ENCODE measurements around the gene DIAPH3.

DIAPH3 gene

DNA sequence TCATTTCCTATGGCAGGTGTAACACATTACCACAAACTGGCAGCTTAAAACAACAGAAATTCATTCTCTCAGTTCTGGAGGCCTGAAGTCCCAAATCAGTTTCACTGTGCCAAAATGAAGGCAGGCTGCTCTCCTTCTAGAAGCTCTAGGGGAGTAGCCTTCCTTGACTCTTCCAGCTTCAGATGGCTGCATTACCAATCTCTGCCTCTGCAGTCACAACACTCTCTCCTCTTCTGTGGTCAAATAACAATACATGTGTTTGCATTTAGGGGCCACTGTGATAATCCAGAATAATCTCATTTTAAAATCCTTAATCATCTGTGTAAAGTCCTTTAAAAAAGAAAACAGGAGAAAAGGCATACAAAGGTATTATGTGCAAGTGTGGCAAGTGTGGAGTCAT is 7.8 kb downstream of the DIAPH3 start:
- DNase-seq: no peak

DNA sequence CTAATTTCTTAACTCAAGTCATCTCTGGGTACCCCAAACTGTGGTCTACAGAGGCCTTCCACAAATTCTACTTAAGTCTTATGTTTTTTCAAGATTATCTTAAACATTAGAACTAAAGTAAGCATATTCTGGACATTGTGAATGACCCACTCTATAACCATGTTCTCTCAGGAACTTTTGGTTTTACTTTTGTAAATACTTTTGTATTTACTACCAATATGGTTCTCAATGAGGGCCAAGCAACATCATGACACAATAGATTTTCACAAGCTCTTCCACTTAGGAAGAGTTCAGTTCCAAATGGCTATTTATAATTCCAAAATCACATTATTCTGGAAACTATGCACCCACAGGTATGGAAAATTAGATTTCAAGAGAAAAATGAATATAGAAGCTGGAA is 10.8 kb downstream of the DIAPH3 start:
- DNase-seq: no peak

DNA sequence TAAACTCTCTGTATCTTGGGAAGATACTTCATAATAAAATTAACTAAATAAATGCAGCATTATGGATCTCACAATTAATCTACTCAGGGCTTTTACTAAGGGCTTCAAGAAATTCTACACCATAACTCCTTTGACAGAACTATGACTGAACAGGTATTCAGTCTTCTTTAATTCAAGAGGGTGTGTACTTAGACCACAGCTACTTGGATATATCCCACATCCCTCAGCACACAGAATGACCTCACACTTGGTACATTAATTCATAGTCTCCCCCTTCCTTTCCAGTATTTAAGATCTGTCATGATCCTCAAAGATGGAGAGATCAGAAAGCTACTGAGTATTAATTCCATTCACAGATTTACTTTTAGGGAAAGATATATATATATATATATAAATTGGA is 11.6 kb downstream of the DIAPH3 start:
- DNase-seq: no peak

DNA sequence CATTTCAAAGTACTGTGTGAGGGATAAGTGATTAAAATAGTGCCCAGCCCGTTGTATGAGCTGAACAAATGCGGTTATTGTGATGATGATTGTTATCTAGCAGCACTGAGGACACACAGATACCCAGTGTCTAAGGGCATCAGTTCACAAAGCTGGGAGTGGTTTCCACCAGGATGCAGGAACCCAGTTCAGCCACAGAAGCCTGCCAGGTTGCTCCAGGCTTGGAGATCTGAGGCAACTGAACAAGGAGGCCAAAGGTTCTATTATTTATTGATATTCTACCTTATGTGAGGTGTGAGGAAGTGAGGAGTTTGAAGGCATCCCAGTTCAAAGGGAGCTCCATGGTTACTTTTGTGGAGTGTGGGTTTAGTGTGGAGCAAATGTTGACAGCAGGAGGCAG is 13.2 kb downstream of the DIAPH3 start:
- DNase-seq: no peak

DNA sequence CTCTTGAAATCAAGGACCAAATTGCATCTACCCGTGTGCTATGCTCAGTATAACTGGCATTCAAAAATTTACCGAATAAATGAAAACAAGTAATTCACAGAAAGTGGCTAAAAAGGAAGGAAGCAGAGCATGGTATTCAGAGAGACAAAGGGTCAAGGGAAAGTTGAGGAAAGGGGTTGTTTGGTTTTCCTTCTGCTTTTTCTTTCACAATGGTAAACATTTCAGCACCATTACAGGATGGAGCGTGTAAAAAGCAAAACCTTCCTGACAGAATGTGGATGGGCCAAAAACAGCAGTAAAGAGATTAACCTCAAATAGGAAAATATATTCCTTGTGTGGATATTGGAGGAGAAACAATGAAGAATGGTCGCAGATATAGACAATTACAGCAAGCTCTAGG is 14.8 kb downstream of the DIAPH3 start:
- no peak for DNase-seq

DNA sequence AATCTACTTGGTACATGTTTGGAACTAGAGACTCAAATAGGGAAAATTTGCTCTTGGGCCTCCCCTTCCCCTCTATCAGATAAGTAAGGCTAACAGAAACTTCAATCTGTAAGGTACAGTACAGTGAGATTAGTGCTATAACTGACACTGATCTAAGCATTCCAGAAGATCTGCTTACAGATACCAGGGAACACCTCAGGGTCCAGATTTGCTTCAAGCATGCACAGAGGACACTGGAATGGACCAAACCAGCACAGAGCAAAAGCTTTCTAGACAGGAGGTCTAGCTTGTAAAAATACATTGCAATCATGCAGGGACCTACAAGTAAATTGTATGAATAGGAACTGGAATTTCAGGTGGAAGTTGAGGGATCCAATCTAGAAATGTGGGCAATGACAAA is 16.4 kb downstream of the DIAPH3 start:
- no peak for DNase-seq

DNA sequence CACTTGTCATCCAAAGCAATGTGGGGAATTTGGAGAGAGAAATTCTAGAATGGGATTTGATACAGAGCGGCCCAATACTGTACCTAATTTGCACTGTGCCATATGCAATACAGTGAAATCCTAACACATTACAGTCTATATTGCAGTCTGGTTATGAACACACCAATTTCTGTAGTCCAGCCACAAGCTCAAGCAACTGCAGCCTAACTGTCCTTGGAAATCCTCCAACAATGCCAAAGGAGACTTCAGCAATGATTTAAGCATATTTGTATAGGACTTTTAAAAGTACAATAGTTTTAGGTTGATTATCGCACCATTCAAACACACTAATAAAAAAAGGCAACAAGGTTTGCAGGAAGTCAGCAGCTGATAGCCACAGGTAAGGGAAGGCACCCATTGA is 17.3 kb downstream of the DIAPH3 start:
- DNase-seq: no peak

DNA sequence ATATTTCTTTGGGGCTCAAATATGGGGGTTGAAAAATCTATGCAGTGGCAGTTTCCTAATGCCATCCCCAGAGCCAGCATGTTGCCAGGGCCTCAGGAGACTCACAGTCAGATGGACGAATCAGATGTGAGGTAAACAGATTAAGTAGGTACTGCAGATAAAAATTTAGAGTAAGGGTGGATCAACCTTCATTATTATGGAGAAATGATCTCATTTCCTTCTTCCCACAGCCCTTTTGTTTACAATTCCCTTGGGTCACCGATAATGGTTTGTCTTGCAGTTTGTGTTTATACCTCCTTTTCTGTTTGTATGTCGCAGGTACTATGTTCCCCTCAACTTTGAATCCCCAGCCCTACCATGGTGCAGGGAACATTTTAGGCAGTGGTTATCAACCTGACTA is 20.0 kb downstream of the DIAPH3 start:
- DNase-seq: no peak

DNA sequence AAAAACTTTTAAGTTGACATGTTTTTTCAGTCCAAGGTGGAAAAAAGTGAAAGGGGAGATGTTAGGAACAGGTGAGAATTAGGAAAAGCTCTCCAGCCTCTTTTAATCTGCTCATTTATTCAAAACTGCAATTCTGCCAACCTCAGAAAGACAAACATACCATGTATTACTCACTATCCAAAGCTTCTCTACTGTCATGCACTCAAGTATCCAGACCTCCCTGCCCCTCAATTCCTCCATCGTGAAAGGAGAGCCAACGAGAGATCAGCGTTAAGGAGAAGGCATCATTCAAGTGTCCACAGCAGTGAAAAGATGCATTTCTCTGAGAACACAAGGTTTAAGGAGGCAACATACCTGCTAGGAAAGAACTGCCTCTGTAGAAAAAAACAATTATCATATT is 24.5 kb downstream of the DIAPH3 start:
- no peak for DNase-seq

DNA sequence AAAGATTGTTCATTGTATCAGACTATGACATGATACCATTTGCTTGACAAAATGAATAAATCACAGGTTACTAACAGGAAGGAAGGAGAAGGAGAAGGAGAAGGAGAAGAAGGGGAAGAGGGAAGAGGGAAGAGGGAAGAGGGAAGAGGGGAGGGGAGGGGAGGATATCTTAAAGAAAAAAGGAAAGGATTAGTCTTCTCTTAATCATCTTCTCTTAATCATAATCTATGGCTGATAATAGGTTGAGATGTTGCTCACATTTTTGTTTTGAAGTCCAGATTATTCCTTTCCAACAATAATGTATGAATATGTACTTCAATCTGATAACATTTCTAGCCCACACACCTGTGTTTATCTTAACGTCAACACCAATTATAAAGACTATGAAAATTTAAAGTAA is 25.1 kb downstream of the DIAPH3 start:
- no peak for DNase-seq

DNA sequence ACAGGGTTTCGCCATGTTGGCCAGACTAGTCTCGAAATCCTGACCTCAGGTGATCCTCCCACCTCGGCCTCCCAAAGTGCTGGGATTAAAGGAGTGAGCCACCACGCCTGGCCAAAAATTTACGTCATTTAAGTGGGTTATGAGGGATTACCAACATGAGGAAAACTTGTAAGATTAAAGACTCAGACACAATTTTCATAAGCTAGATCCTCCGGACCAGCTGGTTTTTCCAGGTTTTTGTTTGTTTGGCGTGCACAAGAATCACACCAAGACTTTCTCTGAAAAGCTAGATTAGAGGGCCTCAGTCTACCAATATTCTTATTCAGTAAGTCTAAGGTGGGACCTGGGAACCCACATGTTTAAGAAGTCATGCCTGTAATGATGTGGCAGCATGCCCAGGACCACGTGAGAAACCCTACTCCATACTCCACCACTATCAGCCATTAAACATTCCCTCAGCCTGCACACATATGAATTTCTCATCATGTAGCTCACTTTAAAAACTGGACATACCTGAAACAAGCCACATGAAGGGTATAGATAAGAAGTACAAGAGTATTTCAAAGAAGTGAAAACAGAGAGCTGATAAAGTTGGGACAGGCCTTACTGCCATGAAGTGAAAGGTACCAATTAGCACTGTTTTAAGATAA is 25.7 kb downstream of the DIAPH3 start:
- DNase-seq: no peak

DNA sequence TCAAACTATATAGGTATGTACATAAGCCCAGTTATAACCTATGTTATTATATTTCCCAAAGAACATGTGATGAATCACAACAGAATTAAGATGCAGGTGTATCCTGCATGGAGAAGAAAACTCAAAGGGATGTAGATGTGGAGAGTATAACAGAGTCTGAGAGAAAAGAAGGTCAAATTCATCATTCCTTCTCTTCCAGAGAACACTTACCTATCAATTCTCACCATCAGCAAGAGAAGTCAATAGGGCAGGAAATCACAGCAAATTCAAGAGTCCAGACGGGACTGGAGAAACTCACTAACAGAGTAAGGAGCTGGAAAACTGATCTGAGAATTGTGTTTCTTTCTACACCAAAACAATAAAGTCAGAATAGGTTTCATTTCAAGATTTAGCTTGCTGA is 28.4 kb downstream of the DIAPH3 start:
- DNase-seq: no peak

DNA sequence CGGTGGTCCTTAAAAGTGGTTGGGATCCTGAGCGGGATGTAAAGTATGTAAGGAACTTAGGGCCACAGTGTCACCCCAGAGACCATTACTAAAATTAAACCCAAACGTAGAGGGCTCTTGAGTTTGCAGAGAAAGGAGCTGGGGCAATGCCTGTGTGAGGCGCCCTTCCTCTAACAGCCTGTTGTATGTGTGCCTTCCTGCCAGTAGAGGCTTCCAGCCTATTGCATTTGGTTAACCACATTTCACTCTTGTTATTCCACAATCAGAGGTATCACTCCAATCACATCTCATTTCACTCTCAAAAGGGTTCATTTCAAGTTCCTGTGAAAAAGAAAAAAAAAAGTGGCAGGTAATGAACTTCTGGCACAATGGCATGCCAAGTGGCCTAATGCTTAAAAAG is 29.4 kb downstream of the DIAPH3 start:
- no peak for DNase-seq

DNA sequence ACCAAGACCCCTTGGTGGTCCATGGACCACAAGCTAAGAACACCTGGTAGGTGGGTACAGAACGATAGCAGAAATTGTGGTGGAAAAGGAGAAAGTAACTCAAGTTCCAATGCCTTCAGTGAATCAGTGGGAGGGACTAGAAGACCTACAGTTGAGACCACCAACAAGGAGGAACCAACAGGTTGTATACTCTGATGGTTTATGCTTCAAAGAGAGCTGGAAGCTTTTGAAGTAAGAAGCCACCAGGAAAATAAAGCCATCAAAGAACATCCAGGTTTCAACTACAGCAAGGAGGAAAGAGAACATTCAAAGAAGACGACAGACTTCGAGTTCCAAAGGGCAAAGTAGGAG is 42.4 kb downstream of the DIAPH3 start:
- no peak for DNase-seq

DNA sequence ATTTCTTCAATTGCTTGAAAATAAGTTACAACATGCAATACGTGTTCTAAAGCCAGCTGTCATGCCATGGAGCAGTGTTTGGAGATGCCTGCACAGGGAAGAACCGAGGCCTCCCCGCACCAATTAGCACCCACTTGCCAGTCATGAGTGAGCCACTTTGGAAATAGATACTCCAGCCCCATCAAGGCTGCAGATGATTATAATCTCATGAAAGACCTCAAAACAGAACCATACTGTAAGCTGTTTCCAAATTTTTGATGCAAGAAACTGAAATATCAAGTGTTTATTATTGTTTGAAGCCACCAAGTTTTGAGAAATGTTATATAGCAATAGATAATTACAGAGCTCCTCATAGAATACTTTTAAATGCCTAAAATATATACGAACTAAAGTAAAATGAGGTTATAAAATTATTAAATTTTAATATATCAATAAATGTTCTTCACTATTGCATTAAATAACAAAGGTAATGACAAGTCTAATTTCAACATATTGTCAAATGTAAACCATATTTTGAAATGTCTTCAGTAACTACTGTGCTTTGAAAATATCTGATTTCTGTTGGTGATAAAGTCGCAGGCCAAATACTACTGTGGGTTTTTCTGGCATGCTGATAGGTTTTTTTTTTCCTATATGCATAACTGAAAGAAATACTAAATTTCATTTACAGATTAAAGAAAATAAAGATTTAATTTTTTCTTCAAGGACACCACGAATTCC is 43.0 kb downstream of the DIAPH3 start:
- DNase-seq: no peak

DNA sequence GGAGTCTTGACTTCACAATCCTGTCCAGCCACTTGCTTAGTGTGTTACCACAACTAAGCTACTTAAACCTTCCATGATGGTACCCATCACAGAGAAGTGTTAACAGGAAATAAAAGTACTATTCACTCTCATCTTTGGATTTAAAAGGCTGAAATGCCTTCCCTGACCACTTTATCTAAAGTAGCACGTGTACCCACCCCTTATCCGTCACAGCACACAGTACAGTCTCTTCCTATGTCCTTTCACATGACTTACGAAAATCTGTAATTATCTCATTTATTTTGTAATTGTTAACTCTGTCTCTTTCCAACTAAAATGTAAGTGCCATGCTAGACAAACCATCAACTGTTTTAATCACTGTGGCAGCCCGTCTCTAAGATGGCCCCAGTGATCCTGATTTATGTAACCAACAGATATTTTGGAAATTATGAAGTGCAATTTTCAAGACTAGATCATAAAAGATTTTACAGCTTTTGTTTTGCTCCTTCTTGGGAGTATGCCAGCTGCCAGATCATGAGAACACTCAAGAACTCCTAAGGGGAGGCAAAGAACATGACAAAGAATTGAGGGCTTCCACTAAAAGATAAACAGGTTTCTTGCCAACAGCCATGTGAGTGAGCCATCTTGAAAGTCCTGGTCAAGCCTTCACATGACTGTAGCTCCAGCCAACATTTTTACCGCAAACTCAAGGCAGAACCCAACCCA is 44.9 kb downstream of the DIAPH3 start:
- no peak for DNase-seq

DNA sequence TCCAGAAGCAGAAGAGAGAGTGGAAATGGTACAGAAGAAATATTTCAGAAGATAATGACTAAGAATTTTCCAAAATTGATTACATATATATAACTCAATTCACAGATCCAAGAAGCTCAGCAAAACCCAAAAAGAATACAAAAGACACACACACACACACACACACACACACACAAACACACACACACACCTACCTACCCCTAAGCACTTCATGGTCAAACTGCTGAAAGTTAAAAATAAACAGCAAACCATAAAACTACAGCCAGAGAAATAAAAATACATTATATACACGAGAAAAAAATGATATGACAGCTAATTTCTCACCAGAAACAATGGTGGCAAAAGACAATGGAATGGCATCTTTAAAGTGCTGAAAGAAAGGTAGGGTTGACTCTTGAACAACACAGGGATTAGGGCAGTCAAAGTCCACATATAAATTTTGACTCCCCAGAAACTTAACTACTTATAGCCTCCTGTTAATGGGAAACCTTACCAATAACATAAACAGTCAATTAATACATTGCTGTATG is 49.2 kb downstream of the DIAPH3 start:
- no peak for DNase-seq

DNA sequence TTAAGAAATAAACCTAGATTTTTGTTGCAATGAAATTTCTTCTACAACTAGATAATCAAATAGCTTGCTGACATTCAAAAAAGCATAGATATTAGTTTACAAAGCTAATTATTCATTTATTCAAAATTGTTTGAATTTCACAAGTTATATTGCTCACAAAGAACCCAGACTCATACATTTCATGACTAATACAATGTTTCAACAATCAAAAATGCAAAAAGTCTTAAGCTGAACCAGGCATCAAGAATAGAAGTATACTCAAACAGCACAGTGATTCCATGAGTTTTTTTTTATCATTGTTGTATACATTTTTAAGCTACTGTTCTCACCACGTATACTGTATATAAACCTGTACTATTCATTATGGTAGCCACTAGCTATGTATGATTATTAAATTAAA is 51.0 kb downstream of the DIAPH3 start:
- no peak for DNase-seq

DNA sequence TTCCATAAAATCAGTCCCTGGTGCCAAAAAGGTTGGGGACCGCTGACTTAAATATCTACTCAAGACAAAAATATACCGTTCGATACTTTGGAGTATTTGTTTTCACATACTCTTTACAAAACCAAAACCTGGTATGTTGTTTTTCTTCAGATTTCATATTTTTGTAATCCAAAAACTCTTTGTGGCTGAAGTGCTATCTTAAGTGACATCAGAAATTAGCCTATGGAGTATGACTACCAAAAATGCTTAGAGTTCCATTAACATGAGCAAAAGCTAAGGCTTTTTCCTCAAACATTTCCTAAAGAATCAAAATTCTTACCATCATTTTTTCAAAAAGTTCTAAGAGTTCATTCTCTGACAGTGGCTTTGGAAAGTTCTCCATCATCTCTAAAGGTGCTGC is 52.0 kb downstream of the DIAPH3 start:
- DNase-seq: no peak

DNA sequence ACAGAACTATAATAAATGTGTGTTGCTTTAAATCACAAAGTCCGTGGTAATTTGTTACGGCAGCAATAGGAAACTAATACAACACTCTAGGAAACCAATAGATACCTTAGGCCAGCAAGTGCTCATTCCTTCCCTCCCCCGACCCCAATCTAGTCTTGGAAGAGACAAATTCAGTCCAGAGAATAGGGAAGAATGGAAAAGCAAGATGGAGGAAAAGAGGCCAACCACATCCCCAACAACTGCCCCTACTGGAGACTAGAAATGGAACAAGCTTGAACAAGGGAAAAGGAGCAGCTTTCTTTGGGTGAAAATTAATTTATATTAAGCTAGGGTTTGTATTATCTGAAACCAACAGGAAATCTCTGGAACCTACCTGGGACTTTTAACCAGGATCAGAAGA is 54.4 kb downstream of the DIAPH3 start:
- no peak for DNase-seq

DNA sequence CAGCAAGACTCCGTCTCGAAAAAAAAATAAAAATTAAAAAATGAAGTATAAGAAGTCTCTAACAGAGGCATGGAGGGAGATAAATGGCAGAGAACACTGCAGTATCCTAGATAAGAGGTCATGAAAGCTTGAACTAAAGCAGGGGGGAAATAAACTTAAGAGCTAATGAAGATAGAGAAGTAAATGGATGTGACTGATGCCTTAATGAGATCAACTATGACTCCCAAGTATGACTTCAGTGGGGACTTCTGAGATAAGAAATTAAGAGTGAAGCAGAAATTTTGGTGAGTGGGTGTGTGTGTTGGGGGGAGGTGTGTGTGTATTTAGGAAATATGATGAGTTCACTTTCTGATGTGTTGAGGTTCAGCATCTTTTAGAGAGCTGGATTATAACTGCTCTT is 55.1 kb downstream of the DIAPH3 start:
- no peak for DNase-seq

DNA sequence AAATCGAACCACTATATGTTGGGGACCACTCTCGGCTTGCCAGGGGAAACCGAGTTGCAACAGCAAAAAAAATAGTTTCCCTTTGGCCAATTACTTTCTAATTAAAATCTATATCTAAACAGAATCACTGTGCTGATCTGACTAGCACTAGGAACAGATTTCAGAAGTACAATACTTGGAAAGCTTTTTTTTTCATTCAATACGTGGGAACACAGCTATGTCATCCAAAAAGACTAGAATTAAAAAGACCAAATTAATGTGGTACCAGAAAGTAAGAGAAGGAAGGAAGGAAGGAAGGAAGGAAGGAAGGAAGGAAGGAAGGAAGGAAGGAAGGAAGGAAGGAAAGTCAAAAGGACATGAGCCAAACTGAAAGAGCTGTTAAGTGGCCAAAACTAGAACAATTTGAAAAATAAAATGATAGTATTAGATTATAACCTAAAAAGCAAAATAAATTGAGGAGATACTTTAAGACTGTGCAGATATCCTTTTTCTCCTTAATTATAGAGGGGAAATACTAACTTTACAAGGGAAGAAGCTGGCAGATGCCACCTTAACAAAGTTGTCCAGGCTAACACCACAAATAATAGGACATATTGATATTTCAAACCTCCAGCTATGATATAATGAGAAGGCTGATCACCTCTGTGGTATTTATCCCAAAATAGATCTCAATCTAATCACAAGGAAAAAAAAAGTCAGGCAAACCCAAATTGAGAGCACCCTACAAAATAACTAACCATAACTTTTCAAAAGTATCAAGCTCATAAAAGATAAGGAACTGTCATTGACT is 63.9 kb downstream of the DIAPH3 start:
- DNase-seq: no peak

DNA sequence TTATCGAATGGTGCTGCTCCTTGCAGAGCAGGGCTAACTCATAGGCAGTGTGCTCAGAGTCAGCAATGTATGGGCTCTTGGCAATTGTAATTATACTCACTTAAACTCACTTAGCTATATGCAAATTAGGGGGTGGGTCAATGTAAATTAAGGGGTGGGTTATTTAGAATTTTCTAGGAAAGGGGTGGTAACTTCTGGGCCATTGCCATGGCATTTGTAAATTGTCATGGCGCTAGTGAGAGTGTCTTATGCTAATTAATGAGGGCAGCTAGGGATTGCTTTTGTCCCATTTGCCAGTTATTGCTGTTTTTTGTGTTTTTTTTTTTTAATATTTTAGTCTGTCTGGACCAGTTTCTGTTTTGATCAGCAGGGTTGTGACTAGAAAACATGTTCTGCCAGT is 68.4 kb downstream of the DIAPH3 start:
- DNase-seq: no peak

All from NCI-H446 treated with DMSO at 0.1 percent for 48 hours (cell line).